HG03442 (cell line): ENCODE results near the gene TTLL4.

ENCODE experiments used
- ATAC-seq: cut with Tn5 transposase; IDR thresholded peaks from one replicate; pipeline ENCODE4 v1.9.1; 2021; ENCODE audit warnings: mild to moderate bottlenecking, moderate library complexity; ENCODE audit not compliant: unreplicated experiment

The TTLL4 gene

GRCh38 chr2:218781691-218782527, 71.3 kb downstream of the TTLL4 start, which contains the start of gene CYP27A1:
CYP27A1 (plus strand) TSS chr2:218782147; CDS start chr2:218782183, 36 bp downstream.
- no peak for ATAC-seq

GRCh38 chr2:218782528-218782844, 71.9 kb downstream of the TTLL4 start:
- ATAC-seq = no peak

GRCh38 chr2:218783688-218784087, 73.1 kb downstream of the TTLL4 start:
- no peak for ATAC-seq

- no peak for ATAC-seq
These were observed 74.5 kb downstream of the TTLL4 start for GRCh38 chr2:218785103-218785502.

GRCh38 chr2:218786133-218786532, 75.5 kb downstream of the TTLL4 start:
- no peak for ATAC-seq

- ATAC-seq = no peak
These were observed 78.1 kb downstream of the TTLL4 start for GRCh38 chr2:218788529-218789255.

- ATAC-seq = no peak
These were observed 81.8 kb downstream of the TTLL4 start for GRCh38 chr2:218792433-218792832.

GRCh38 chr2:218796691-218797090, 86.1 kb downstream of the TTLL4 start:
- ATAC-seq = no peak

- no peak for ATAC-seq
These were observed 88.3 kb downstream of the TTLL4 start for GRCh38 chr2:218798767-218799504.

- ATAC-seq = no peak
These were observed 89.4 kb downstream of the TTLL4 start for GRCh38 chr2:218799990-218800389.

- no peak for ATAC-seq
These were observed 91.9 kb downstream of the TTLL4 start for GRCh38 chr2:218802386-218802994.

GRCh38 chr2:218804817-218805216, 94.2 kb downstream of the TTLL4 start:
- no peak for ATAC-seq
